ENCODE data around the gene EFHC2.

The EFHC2 gene

GRCh38 chrX:44317181-44317580 is 26.3 kb downstream of the EFHC2 start:
- Histone ChIP-seq H3K9me3 (ENCODE audit: control insufficient read depth, insufficient read depth, low read length) (no peaks in the 10 kb centered on the region), H3K4me3 (ENCODE audit: low read length) (no peak overlapping the region), H4K20me1 (ENCODE audit: control insufficient read depth, insufficient read depth, low read depth, low read length) (no peaks in the 10 kb centered on the region), H3K36me3 (ENCODE audit: control insufficient read depth, low read length) (no peaks in the 10 kb centered on the region), H3K27ac (ENCODE audit: low read depth, low read length) (no peak overlapping the region), H3K9me2 (replicated peaks; ENCODE audit: control insufficient read depth, low read length) (no peaks in the 10 kb centered on the region), H3K4me1 (ENCODE audit: control insufficient read depth, low read length) (no peaks in the 10 kb centered on the region), H3K27me3 (ENCODE audit: control insufficient read depth, low read length) (no peaks in the 10 kb centered on the region), H3K79me2 (ENCODE audit: control insufficient read depth, low read length) (no peaks in the 10 kb centered on the region), H3K4me2 (ENCODE audit: low read length) (no peak overlapping the region), H3F3A (ENCODE audit: control insufficient read depth, insufficient read depth) (no peaks in the 10 kb centered on the region)
- TF ChIP-seq EZH2phosphoT487 (IDR thresholded peaks at IDR 0.05; ENCODE audit: borderline replicate concordance, low read length) = no peak

DNA sequence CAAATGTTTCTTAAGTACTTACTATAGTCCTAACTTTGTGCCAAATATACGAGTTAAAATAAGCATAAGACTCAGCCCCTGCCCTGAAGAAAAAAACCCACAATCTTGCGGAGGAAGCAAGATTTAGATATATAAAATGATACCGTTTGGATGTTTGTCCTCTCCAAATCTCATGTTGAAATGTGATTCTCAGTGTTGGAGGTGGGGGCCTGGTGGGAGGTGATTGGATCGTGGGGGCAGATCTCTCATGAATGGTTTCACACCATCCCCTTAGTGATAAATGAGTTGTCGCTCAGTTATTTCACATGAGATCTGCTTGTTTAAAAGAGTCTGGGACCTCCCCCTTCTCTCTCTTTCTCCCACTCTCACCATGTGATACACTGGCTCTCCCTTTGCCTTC is 28.7 kb downstream of the EFHC2 start:
- no peaks in the 10 kb centered on the region for H3K9me3 ChIP-seq (ENCODE audit: control insufficient read depth, insufficient read depth, low read length)
- H3K27me3 ChIP-seq (ENCODE audit: control insufficient read depth, low read length) = no peaks in the 10 kb centered on the region
- no peaks in the 10 kb centered on the region for H3K79me2 ChIP-seq (ENCODE audit: control insufficient read depth, low read length)
- no peak overlapping the region for H3K4me3 ChIP-seq (ENCODE audit: low read length)
- no peak overlapping the region for H3K4me2 ChIP-seq (ENCODE audit: low read length)
- no peaks in the 10 kb centered on the region for H3K9me2 ChIP-seq (replicated peaks; ENCODE audit: control insufficient read depth, low read length)
- no peaks in the 10 kb centered on the region for H3K4me1 ChIP-seq (ENCODE audit: control insufficient read depth, low read length)
- no peaks in the 10 kb centered on the region for H4K20me1 ChIP-seq (ENCODE audit: control insufficient read depth, insufficient read depth, low read depth, low read length)
- no peak overlapping the region for H3K27ac ChIP-seq (ENCODE audit: low read depth, low read length)
- no peaks in the 10 kb centered on the region for H3K36me3 ChIP-seq (ENCODE audit: control insufficient read depth, low read length)
- TF ChIP-seq EZH2phosphoT487 (IDR thresholded peaks at IDR 0.05; ENCODE audit: borderline replicate concordance, low read length) = no peak
- no peak for TF ChIP-seq CTCF (IDR thresholded peaks at IDR 0.05; ENCODE audit: low read depth, low read length, poor library complexity, severe bottlenecking)
- H3F3A ChIP-seq (ENCODE audit: control insufficient read depth, insufficient read depth) = no peaks in the 10 kb centered on the region

- Histone ChIP-seq H3K9me3 (ENCODE audit: control insufficient read depth, insufficient read depth, low read length) (no peaks in the 10 kb centered on the region), H3K4me2 (ENCODE audit: low read length) (no peak overlapping the region), H3K36me3 (ENCODE audit: control insufficient read depth, low read length) (no peaks in the 10 kb centered on the region), H3K4me3 (ENCODE audit: low read length) (no peak overlapping the region), H3K4me1 (ENCODE audit: control insufficient read depth, low read length) (no peaks in the 10 kb centered on the region), H3K27ac (ENCODE audit: low read depth, low read length) (no peak overlapping the region), H3K79me2 (ENCODE audit: control insufficient read depth, low read length) (no peaks in the 10 kb centered on the region), H3K9me2 (replicated peaks; ENCODE audit: control insufficient read depth, low read length) (no peaks in the 10 kb centered on the region), H4K20me1 (ENCODE audit: control insufficient read depth, insufficient read depth, low read depth, low read length) (no peaks in the 10 kb centered on the region), H3F3A (ENCODE audit: control insufficient read depth, insufficient read depth) (no peaks in the 10 kb centered on the region), H3K27me3 (ENCODE audit: control insufficient read depth, low read length) (no peaks in the 10 kb centered on the region)
- no peak for TF ChIP-seq EZH2phosphoT487 (IDR thresholded peaks at IDR 0.05; ENCODE audit: borderline replicate concordance, low read length)
- TF ChIP-seq CTCF (IDR thresholded peaks at IDR 0.05; ENCODE audit: low read depth, low read length, poor library complexity, severe bottlenecking) = no peak
These were observed 29.2 kb downstream of the EFHC2 start for GRCh38 chrX:44314259-44314734.

DNA sequence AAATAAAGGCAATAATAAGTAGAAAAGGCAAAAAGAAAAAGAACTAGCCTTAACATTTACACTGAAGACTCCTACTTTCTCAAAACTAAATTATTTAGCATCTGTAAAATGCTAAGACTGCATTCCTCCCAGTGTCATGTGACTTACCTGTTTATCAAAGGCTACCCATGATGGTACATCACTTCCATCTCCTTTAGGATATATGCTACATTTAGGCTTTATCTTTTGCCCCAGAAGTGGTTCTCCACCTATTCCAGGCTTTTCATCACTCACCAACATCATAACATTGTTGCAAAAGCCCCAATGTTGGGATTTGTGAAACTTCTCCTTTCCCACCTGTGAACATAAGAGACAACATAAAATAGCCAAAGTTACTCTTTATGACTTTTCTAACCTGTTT is 31.1 kb downstream of the EFHC2 start:
- Histone ChIP-seq H3K4me1 (ENCODE audit: control insufficient read depth, low read length) (no peaks in the 10 kb centered on the region), H3K79me2 (ENCODE audit: control insufficient read depth, low read length) (no peaks in the 10 kb centered on the region), H4K20me1 (ENCODE audit: control insufficient read depth, insufficient read depth, low read depth, low read length) (no peaks in the 10 kb centered on the region), H3K27ac (ENCODE audit: low read depth, low read length) (no peak overlapping the region), H3K27me3 (ENCODE audit: control insufficient read depth, low read length) (no peaks in the 10 kb centered on the region), H3K9me2 (replicated peaks; ENCODE audit: control insufficient read depth, low read length) (no peaks in the 10 kb centered on the region), H3K4me3 (ENCODE audit: low read length) (no peak overlapping the region), H3K36me3 (ENCODE audit: control insufficient read depth, low read length) (no peaks in the 10 kb centered on the region), H3K4me2 (ENCODE audit: low read length) (no peak overlapping the region), H3K9me3 (ENCODE audit: control insufficient read depth, insufficient read depth, low read length) (no peaks in the 10 kb centered on the region), H3F3A (ENCODE audit: control insufficient read depth, insufficient read depth) (no peaks in the 10 kb centered on the region)
- TF ChIP-seq EZH2phosphoT487 (IDR thresholded peaks at IDR 0.05; ENCODE audit: borderline replicate concordance, low read length) (no peak), CTCF (IDR thresholded peaks at IDR 0.05; ENCODE audit: low read depth, low read length, poor library complexity, severe bottlenecking) (no peak)
